ENCODE measurements around the gene LAMB1.

Gene LAMB1

GRCh38 chr7:108008827-108009226 lies 5.9 kb upstream of the LAMB1 start:
- DNase-seq (ENCODE audit: low spot score), result no peak
- POLR2A ChIA-PET (ENCODE audit: low non-redundant PET), result no interaction called here
- H3K27ac ChIP-seq, result no peak overlapping the region
- CTCF ChIA-PET, result no interaction called here
- TF ChIP-seq CTCF (conservative IDR thresholded peaks at IDR 0.05; ENCODE audit: low read depth), result no peak

DNA sequence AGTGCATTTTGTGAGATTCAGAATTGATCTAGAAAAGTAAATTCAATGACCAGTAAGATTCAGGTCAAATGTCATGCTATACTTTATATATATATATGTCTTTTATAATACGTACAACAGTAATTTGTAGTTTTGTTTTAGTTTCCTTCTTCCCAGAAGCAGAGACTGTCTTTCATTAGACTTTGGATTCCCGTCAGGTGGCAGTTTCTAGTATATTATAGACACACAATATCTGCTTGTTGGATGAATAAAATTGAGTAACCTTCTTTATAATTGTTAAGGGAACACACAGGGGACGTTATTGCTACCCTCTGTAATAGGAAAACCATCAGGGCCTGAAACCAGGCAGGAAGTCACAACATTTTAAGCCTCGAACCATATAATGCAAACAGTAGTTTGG lies 5.3 kb upstream of the LAMB1 start:
- POLR2A ChIA-PET (ENCODE audit: low non-redundant PET), result no interaction called here
- CTCF ChIA-PET, result no interaction called here
- no peak for TF ChIP-seq CTCF (conservative IDR thresholded peaks at IDR 0.05; ENCODE audit: low read depth)
- H3K27ac ChIP-seq, result no peak overlapping the region
- no peak for DNase-seq (ENCODE audit: low spot score)

DNA sequence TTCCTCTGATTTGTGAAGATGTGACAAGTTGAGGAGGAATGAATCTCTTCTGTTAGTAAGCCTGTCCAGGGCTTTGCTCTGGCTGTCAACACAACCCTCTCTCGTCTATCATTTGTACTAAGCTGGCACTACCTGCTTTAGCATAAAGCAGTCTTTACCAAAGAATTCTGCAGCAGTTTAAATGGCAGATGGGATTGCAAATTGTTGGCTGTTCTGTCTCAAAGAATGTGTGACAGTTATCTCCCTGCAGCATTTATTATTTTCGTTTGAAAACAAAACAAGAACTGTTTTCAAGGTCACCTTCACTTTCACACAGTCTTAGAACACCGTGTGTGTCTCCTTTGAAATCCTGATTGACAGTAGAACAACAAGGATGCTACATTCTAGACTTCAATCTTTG lies 4.8 kb upstream of the LAMB1 start:
- CTCF ChIA-PET, result no interaction called here
- H3K27ac ChIP-seq, result no peak overlapping the region

DNA sequence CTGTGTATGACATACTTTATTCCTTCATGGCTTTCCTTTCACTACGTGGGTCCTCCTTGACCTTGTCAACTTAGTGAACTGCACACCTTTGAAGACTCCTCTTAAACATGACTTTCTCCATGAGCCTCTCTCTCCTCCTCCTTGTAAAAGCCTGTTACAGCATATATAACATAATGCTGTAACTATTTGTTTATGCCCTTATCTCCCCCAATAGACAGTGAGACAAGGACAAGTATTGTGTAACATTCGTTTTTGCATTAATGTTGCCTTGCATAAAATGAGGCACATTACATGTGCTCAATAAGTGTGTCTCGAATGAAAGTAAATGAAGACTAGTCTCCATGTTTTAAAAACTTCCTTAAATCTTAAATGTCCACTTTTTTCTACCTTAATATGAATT lies 4.3 kb upstream of the LAMB1 start:
- no peak overlapping the region for H3K27ac ChIP-seq
- DNase-seq (ENCODE audit: low spot score), result no peak
- no peak for TF ChIP-seq CTCF (conservative IDR thresholded peaks at IDR 0.05; ENCODE audit: low read depth)

More for the DNA sequence above, 4.8 kb upstream of the LAMB1 start:
- no peak for DNase-seq (ENCODE audit: low spot score)
- POLR2A ChIA-PET (ENCODE audit: low non-redundant PET), result no interaction called here
- no peak for TF ChIP-seq CTCF (conservative IDR thresholded peaks at IDR 0.05; ENCODE audit: low read depth)

DNA sequence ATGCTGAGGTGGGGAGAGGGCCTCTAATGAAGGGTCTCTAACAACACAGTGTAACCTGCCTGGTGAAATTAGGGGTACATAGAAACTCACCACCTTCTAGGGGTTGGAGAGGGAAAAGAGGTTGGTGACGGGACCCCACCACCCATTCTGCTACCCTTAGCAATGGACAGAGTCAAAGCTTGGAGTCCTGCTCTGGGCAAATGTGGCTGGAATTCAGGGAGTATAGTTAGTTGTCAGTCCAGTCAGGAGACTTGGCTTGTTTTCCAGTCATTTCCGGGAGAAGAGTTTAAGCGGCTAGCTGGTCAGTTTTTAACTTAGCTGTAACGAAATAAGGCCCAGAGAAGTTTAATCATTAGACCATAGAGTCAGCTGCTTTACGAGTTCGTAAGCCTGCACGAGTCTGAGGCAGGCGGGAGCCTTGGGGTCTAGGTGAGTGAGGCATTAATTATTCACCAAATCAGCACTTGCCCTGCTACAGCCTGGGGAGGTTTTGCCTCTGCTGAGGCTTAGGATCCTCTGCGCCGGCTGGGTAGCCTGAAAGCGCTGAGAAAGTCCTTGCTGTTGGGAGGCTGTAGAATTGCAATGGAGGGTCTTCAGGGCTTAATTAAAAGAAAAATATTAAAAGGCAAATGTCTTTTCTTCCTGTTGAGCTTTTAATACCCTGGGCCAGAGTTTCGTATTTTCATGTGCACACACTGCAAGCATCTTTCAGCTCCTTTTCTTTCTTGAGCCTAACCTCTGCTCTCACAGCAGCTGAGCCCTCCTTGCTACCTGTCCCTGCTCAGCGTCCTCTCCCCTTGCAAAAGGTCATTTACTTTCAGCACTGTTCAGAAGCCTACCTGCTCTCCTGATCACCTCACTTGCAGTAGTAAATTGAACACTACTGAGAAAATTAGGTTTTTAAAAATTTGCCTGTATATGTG lies 1.5 kb upstream of the LAMB1 start:
- DNase-seq (ENCODE audit: low spot score), result no peak
- peak overlapping the region; percentile 37 for H3K27ac ChIP-seq
- no peak for TF ChIP-seq CTCF (conservative IDR thresholded peaks at IDR 0.05; ENCODE audit: low read depth)
- POLR2A ChIA-PET (ENCODE audit: low non-redundant PET), result no interaction called here
- CTCF ChIA-PET, result interaction anchor here (0.6 to 1.1 kb wide), 3 partner anchors 10 to 140 kb away, joined by 3 to 6 read pairs (median 3); no protein-coding TSS in a partner anchor

More for the DNA sequence above, 4.3 kb upstream of the LAMB1 start:
- ChIA-PET POLR2A (ENCODE audit: low non-redundant PET) (no interaction called here), CTCF (no interaction called here)

DNA sequence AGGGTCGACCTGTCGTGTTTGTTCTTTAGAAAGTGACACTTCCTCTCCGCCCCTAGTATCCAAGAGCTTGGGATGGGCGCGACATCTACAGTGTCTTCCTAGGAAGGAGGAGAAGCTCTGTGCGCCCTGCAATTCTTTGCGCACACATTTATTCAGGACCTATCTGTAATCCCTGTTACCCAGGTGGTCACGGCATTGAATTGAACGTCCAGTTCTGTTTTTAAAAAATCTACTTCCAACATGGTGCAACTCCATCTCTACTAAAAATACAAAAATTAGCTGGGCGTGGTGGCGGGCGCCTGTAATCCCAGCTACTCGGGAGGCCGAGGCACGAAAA lies 606 bp upstream of the LAMB1 start:
- TF ChIP-seq CTCF (conservative IDR thresholded peaks at IDR 0.05; ENCODE audit: low read depth), result no peak
- ChIA-PET POLR2A (ENCODE audit: low non-redundant PET) (no interaction called here), CTCF (interaction anchor here (0.6 to 1.1 kb wide), 4 partner anchors 11 to 141 kb away, joined by 3 to 6 read pairs (median 4); no protein-coding TSS in a partner anchor)
- no peak for DNase-seq (ENCODE audit: low spot score)
- peak overlapping the region; percentile 84 for H3K27ac ChIP-seq

All from RWPE1 (cell line).